GM19463 (cell line): ENCODE measurements around the gene WDFY4.
A peak's percentile ranks its signal among the peaks of the same experiment; 100 is the strongest.

Experiments
- ATAC-seq: cut with Tn5 transposase; IDR thresholded peaks from one replicate; pipeline ENCODE4 v1.9.1; 2021; ENCODE audit warnings: mild to moderate bottlenecking, moderate library complexity; ENCODE audit not compliant: unreplicated experiment

WDFY4 gene

DNA sequence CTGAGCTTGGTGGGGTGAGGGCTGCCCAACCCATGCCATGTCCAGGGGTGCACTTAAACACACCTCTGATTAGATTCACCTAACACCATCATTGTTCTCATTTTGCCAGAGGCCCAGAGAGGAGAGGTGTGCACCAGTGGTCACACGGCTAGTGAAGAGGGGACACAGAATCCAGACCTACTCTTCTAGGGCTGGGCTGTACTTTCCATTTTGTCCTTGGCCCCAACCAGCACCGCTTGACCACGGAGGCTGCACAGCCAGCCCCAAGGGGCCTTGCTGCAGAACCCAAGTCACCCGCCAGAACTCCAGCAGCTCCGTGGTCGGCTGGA, 246 bp upstream of the WDFY4 start:
- no peak for ATAC-seq

- ATAC-seq = no peak
Measured at GRCh38 chr10:48685731-48686130, 1.1 kb downstream of the WDFY4 start.

GRCh38 chr10:48690791-48691660, 6.4 kb downstream of the WDFY4 start:
- ATAC-seq = no peak

DNA sequence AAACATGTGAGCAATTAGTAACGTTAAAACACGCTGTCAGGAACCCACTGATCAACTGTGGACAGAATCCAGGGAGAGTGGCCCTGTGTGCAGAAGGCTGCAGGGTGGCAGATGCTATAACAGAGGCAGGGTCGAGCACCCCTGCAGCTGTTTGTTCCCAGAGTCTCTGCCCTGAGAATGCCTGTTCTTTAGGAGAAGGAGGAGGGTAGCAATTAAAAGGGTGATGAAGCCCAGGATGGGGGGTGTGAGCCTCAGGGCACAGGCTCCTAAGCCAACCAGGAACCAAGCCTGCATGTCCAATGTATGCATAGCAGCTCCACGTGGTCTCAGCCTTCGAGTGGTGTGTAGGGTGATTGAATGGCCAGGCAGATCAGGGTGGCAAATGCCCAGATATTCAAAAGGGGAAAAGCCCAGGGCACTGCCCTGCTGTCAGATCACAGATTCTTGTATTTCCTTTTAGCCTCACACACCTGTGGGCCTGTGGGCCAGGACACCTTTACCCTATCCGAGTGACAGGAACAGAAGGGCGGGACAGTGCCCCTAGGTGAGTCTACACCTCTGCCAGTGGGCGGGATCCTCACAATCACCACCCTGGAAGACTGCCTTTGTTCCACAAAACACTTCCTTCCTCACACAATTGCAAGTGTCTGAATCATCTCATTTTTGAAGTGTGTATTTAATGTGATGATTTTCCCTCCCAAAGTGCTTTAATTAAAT, 7.3 kb downstream of the WDFY4 start:
- no peak for ATAC-seq

- ATAC-seq = no peak
Measured at GRCh38 chr10:48692748-48693147, 8.1 kb downstream of the WDFY4 start.

- no peak for ATAC-seq
Measured at GRCh38 chr10:48693206-48693605, 8.5 kb downstream of the WDFY4 start.

- ATAC-seq = no peak
Measured at GRCh38 chr10:48694371-48695030, 9.8 kb downstream of the WDFY4 start.

GRCh38 chr10:48695636-48696534, 11.2 kb downstream of the WDFY4 start:
- ATAC-seq = no peak

DNA sequence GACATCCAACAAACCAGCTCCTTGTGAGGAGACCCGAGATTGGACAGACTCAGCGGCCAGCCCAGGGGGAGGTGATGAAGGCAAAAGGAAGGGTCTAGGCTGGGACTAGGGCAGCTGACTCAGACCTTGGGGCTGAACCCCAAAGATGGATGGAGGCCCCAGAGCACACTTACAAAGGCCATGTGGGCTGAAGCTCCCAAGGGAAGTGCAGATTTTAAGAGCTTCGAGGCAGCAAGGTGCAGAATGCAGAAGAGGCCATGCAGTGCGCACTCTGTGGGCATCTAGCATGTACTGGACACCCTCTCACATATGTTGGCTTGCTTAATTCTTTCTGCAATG, 11.8 kb downstream of the WDFY4 start:
- ATAC-seq = no peak

DNA sequence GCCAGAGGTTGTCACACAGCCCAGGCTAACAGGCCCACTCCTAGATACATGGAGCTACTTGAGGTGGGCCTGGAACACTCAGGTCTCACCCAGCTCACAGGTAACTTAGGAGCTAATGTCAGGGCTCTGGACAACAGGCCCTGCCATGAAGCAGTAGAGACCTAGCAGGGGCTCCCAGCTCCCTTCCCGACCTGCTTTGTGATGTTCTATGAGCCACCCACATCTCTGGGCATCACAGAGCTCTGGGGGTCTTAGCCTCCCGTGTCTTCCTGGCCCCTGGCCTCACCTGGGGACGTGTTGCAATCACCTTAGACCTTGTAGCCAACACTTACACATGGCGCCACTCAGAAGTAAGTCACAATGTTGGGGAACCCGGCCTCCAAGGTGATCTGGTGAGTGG, 12.4 kb downstream of the WDFY4 start:
- no peak for ATAC-seq

DNA sequence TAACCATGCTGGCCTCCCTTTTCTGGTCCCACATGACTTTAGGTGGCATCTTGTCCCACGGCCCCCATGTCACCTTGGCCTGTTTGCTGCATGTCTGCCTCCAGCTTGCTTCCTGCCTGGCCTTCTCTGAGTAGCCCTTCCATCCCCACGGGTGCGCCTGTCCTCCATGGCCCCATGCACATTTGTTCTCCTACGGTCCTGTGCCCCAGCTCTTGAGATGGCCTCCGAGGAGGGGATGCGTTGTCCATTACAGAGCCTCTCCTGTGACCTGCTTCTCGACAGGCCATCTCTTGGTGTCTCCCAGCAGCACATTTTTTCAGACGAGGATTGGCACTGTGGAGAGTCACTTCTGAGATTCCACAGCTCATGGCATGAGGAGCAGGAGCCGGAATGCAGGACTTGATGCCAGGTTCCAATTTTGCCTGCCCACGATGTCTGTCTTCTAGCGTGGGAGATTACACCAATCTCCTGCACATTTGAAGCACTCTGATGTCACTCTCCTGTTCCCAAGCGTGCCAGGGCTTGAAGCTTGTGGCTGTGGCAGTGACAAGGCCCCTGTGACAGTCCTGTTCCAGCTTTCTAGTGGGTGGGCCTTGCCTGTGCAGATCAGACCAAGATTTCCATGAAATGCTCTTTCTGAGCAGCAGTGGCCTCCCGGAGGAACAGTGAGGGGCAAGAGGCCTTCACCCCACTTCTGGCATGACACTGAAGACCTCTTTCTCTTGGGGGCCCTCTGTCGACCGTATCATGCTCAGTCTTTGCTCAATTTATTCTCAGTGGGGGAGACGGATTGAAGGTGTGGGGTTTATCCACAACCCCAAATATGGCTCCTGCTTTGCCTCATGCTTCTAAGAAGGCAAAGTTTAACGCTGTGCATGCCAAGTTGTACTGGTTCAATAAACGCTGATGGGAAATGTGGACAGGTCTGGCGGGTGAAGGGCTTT, 13.4 kb downstream of the WDFY4 start:
- no peak for ATAC-seq

DNA sequence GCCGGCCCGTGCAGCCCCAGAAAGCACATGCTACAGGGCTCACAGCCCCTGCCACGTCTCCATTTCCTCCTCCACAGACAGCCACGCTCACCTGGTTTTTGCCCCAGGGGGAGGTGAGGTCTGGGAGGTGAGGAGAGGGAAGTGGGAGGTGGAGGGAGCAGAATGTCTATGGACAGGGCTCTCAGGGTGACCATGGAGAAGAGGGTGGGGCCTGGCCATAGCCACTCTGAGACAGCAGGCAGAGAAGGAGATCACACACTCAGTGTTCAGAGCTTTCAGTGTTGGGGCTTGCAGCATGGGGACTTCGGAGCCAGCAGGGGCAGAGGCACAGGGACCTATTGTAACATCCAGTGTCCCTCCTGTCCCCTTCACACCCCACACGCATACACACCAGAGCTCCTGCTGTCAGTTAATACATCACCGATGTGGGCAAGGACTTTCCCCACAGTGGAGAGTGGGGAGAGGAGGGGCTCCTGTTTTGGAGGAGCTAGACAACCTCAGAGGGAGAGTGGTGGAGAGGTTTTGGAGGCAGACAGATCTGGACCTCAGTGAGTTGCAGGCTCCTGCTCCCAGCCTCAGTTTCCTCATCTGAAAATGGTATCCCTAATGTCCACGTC, 14.4 kb downstream of the WDFY4 start:
- ATAC-seq = peak; percentile 71

GRCh38 chr10:48700071-48700470, 15.4 kb downstream of the WDFY4 start:
- ATAC-seq = no peak

GRCh38 chr10:48700493-48700892, 15.8 kb downstream of the WDFY4 start:
- no peak for ATAC-seq

- no peak for ATAC-seq
Measured at GRCh38 chr10:48701139-48701901, 16.6 kb downstream of the WDFY4 start.

GRCh38 chr10:48701941-48702340, 17.3 kb downstream of the WDFY4 start:
- no peak for ATAC-seq

DNA sequence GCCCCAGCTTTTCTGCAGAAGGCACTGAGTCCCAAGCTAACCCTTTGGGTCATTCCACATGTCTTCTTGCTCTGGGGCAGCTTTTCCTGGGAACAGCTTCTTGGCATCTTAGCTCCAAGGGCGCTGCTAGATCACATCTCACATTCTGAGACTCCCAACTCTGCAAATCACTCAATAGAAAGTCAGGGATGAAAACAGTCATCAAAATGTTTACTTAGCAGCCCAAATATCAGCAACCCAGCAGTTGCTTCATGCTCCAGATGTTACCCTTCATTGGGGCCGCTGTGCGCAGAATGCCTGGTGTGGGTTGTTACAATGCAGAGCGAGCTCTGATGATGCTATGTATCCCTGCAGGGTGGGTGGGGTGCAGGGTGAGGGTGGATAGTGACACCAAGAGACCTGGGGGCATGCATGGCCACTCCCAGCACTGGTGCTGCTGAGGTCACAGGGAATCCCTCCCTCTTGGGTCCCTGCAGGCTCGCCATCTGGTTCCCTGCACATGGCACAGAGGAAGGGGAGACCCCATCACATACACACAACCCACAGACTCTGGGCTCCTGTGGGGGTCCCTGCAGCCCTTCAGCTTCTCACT, 19.0 kb downstream of the WDFY4 start:
- ATAC-seq = no peak

- ATAC-seq = no peak
Measured at GRCh38 chr10:48704156-48704555, 19.5 kb downstream of the WDFY4 start.
